VCaP (cell line): ENCODE results near the gene IL2RA.

Source experiments
- H3K27ac ChIP-seq: fragments of 450-650 bp; 2 replicates; pipeline ENCODE4 v1.5.1; 2017
- CTCF ChIP-seq: fragments of 450-650 bp; conservative IDR thresholded peaks from 2 replicates; pipeline ENCODE4 v1.5.1; 2017; ENCODE audit warnings: mild to moderate bottlenecking, moderate library complexity

The IL2RA gene

GRCh38 chr10:6079044-6079443, 16.9 kb upstream of the IL2RA start:
- TF ChIP-seq CTCF, result no peak
- H3K27ac ChIP-seq, result no peak overlapping the region

- TF ChIP-seq CTCF, result no peak
- no peak overlapping the region for H3K27ac ChIP-seq
Observed at GRCh38 chr10:6077071-6077675, 15.0 kb upstream of the IL2RA start.

- H3K27ac ChIP-seq, result no peak overlapping the region
- no peak for TF ChIP-seq CTCF
Observed at GRCh38 chr10:6074489-6075301, 12.5 kb upstream of the IL2RA start.

- H3K27ac ChIP-seq, result no peak overlapping the region
Observed at GRCh38 chr10:6072215-6072934, 10.2 kb upstream of the IL2RA start.

GRCh38 chr10:6071181-6072175, 9.3 kb upstream of the IL2RA start:
- no peak for TF ChIP-seq CTCF
- no peak overlapping the region for H3K27ac ChIP-seq

More at GRCh38 chr10:6072215-6072934, 10.2 kb upstream of the IL2RA start:
- TF ChIP-seq CTCF, result no peak

GRCh38 chr10:6070660-6071059, 8.5 kb upstream of the IL2RA start:
- H3K27ac ChIP-seq, result no peak overlapping the region
- TF ChIP-seq CTCF, result no peak
